Cardiac muscle cell (in vitro differentiated cells and primary cell): ENCODE results near the gene ARHGAP25. TPM values are rescaled to one million over a fixed set of nuclear protein-coding genes. Genes with fewer than 3 reads are reported as not detected.
A peak's percentile ranks its signal among the peaks of the same experiment; 100 is the strongest.

Experiments
- DNase-seq, 2 donors: peaks; one replicate each; pipeline versions ENCODE4 v3.0.0 to v3.0.0-alpha.2; 2010 to 2017; ENCODE audit warnings: low read depth in 1 of 2, low spot score in 1 of 2
- H3K27ac ChIP-seq: fragments of 200-600 bp; sonication (generic); 2 replicates; pipeline ENCODE4 v1.5.1; 2016
- H3K27me3 ChIP-seq: fragments of 200-600 bp; sonication (generic); 2 replicates; pipeline ENCODE4 v1.6.0; 2016; ENCODE audit warnings: control low read depth
- H3K36me3 ChIP-seq: fragments of 200-600 bp; sonication (generic); 2 replicates; pipeline ENCODE4 v1.5.1; 2016; ENCODE audit warnings: control low read depth
- H3K4me1 ChIP-seq: fragments of 200-600 bp; sonication (generic); 2 replicates; pipeline ENCODE4 v1.8.1; 2017; ENCODE audit warnings: low read depth, mild to moderate bottlenecking, mixed run types
- H3K4me3 ChIP-seq: fragments of 200-600 bp; sonication (generic); 2 replicates; pipeline ENCODE4 v1.5.1; 2016; ENCODE audit warnings: mild to moderate bottlenecking
- H3K9me3 ChIP-seq: fragments of 200-600 bp; sonication (generic); 2 replicates; pipeline ENCODE4 v1.5.1; 2017; ENCODE audit warnings: low read depth, mild to moderate bottlenecking, control low read depth
- CTCF ChIP-seq: IDR thresholded peaks from 2 replicates; pipeline ENCODE4 v1.5.1; 2012; ENCODE audit warnings: low read depth, mild to moderate bottlenecking, low read length
- polyA plus RNA-seq: library from polyadenylated mRNA; unstranded; fragments of >200 nt; fragmentation: Nextera tagmentation; extraction: Ambion mirVana; gene quantifications from 2 replicates; pipeline ENCODE4 v1.2.1, GENCODE V29; 2016
- total RNA-seq: library from RNA; depleted of rRNA; stranded (reverse); fragments of >200 nt; gene quantifications from 2 replicates; pipeline ENCODE4 v1.2.3, GENCODE V29; 2016

ARHGAP25 gene
- total and polyA plus RNA-seq, 2 experiments from 2014 or later: 3.9 to 7.7 TPM

- Histone ChIP-seq H3K9me3 (no peaks in the 10 kb centered on the region), H3K4me3 (no peak overlapping the region), H3K36me3 (no peaks in the 10 kb centered on the region), H3K27me3 (no peaks in the 10 kb centered on the region), H3K27ac (no peak overlapping the region), H3K4me1 (no peaks in the 10 kb centered on the region)
- peak in 1 of 2 donors; percentile 40 for DNase-seq
- TF ChIP-seq CTCF: peak; percentile 80
These were observed 104.7 kb downstream of the ARHGAP25 start for GRCh38 chr2:68839260-68839833.

- no peaks in the 10 kb centered on the region for H3K9me3 ChIP-seq
- peaks cover 5% of the 10 kb centered on the region for H3K4me1 ChIP-seq
- no peaks in the 10 kb centered on the region for H3K36me3 ChIP-seq
- DNase-seq: no peak
- no peak overlapping the region for H3K4me3 ChIP-seq
- H3K27ac ChIP-seq: no peak overlapping the region
- TF ChIP-seq CTCF: no peak
- H3K27me3 ChIP-seq: peaks cover 8% of the 10 kb centered on the region
These were observed 110.4 kb downstream of the ARHGAP25 start for GRCh38 chr2:68845043-68845442.

GRCh38 chr2:68846091-68846490, 111.5 kb downstream of the ARHGAP25 start:
- Histone ChIP-seq H3K4me3 (no peak overlapping the region), H3K9me3 (no peaks in the 10 kb centered on the region), H3K36me3 (no peaks in the 10 kb centered on the region), H3K4me1 (peaks cover 5% of the 10 kb centered on the region), H3K27me3 (peaks cover 14% of the 10 kb centered on the region), H3K27ac (no peak overlapping the region)
- no peak for TF ChIP-seq CTCF
- DNase-seq: no peak

- H3K27me3 ChIP-seq: peaks cover 21% of the 10 kb centered on the region
- no peak overlapping the region for H3K27ac ChIP-seq
- H3K9me3 ChIP-seq: no peaks in the 10 kb centered on the region
- no peak for TF ChIP-seq CTCF
- H3K4me1 ChIP-seq: peaks cover 5% of the 10 kb centered on the region
- H3K36me3 ChIP-seq: no peaks in the 10 kb centered on the region
- no peak for DNase-seq
- no peak overlapping the region for H3K4me3 ChIP-seq
These were observed 113.1 kb downstream of the ARHGAP25 start for GRCh38 chr2:68847751-68848150.

DNA sequence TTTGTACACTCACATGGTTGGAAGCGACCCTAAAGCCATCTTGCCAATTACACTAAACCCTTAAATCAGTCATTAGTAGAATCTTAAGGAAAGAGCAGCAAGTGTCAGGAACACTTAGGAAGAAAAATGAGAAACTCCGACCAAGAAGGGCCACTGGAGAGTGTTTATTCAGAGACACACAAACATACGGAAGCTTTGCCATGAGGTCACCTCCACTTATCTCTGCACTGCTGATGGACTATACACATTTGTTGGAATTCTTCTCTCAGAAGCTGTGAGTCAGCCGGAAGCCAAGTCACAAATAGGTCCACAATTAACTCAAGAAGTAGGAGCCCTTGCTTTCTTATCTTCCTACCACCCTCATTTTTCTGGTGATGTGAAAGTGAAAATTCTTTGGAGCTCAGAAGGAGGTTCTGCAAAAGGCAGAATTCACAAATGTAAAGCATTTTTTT, 115.0 kb downstream of the ARHGAP25 start:
- Histone ChIP-seq H3K4me3 (no peak overlapping the region), H3K9me3 (no peaks in the 10 kb centered on the region), H3K27ac (no peak overlapping the region), H3K36me3 (no peaks in the 10 kb centered on the region), H3K4me1 (peaks cover 5% of the 10 kb centered on the region), H3K27me3 (peaks cover 27% of the 10 kb centered on the region)
- TF ChIP-seq CTCF: no peak
- DNase-seq: peak in 1 of 2 donors; percentile 78

GRCh38 chr2:68850524-68850923, 115.9 kb downstream of the ARHGAP25 start:
- peaks cover 27% of the 10 kb centered on the region for H3K27me3 ChIP-seq
- peaks cover 5% of the 10 kb centered on the region for H3K4me1 ChIP-seq
- H3K27ac ChIP-seq: no peak overlapping the region
- no peak for DNase-seq
- TF ChIP-seq CTCF: no peak
- H3K36me3 ChIP-seq: no peaks in the 10 kb centered on the region
- no peak overlapping the region for H3K4me3 ChIP-seq
- no peaks in the 10 kb centered on the region for H3K9me3 ChIP-seq
